Effector memory CD4-positive, alpha-beta T cell (primary cell): ENCODE results near the gene LY6G5B.

Experiments used
- DNase-seq, 3 donors: peaks; one replicate each; pipeline ENCODE4 v3.0.0-alpha.2; 2020
- H3K27ac ChIP-seq: 2 replicates; pipeline ENCODE4 v1.7.0; 2013; ENCODE audit warnings: mild to moderate bottlenecking, low read length, moderate library complexity; ENCODE audit not compliant: insufficient read depth, poor library complexity, severe bottlenecking
- H3K27me3 ChIP-seq: replicated peaks from 2 replicates; pipeline ENCODE4 v1.7.0; 2013; ENCODE audit warnings: mild to moderate bottlenecking, low read length; ENCODE audit not compliant: insufficient read depth, control insufficient read depth, poor library complexity, severe bottlenecking
- H3K36me3 ChIP-seq: 2 replicates; pipeline ENCODE4 v1.7.0; 2013; ENCODE audit warnings: mild to moderate bottlenecking, low read length, moderate library complexity; ENCODE audit not compliant: control insufficient read depth, insufficient read depth
- H3K4me1 ChIP-seq: 2 replicates; pipeline ENCODE4 v1.7.0; 2013; ENCODE audit warnings: low read length, mild to moderate bottlenecking; ENCODE audit not compliant: control insufficient read depth, insufficient read depth, poor library complexity, severe bottlenecking
- H3K4me3 ChIP-seq: 2 replicates; pipeline ENCODE4 v1.7.0; 2013; ENCODE audit warnings: low read length, low read depth, mild to moderate bottlenecking; ENCODE audit not compliant: insufficient read depth, poor library complexity, severe bottlenecking
- H3K9me3 ChIP-seq: 2 replicates; pipeline ENCODE4 v1.7.0; 2013; ENCODE audit warnings: mild to moderate bottlenecking, low read length, moderate library complexity; ENCODE audit not compliant: control insufficient read depth

Gene LY6G5B

GRCh38 chr6:31691564-31692108, 21.9 kb downstream of the LY6G5B start:
- Histone ChIP-seq H3K4me1 (no peaks in the 10 kb centered on the region), H3K36me3 (peaks cover 82% of the 10 kb centered on the region), H3K9me3 (no peaks in the 10 kb centered on the region), H3K27me3 (no peaks in the 10 kb centered on the region), H3K4me3 (no peak overlapping the region), H3K27ac (no peak overlapping the region)
- no peak for DNase-seq

DNA sequence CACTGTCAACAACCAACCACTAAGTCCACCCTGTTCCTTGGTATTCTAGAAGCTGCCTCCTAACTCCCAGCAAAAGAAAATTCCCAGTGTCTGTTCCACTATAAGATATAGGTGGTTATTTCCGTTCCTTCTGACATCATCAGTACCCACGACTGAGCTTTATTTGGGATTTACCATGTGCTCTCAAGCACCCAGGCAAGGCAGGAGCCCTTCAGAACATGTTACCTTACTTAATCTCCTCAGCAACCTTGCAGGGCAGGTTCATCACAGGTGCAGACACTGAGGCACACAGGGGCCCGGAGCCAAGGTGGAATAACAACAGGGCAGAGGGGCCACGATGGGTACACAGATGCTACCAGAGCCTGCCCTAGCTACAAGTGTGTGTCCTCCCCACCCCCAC, 22.6 kb downstream of the LY6G5B start:
- Histone ChIP-seq H3K36me3 (peaks cover 79% of the 10 kb centered on the region), H3K27ac (no peak overlapping the region), H3K4me3 (no peak overlapping the region), H3K27me3 (no peaks in the 10 kb centered on the region), H3K4me1 (no peaks in the 10 kb centered on the region), H3K9me3 (no peaks in the 10 kb centered on the region)
- no peak for DNase-seq

- Histone ChIP-seq H3K4me3 (no peak overlapping the region), H3K4me1 (no peaks in the 10 kb centered on the region), H3K27ac (no peak overlapping the region), H3K27me3 (no peaks in the 10 kb centered on the region), H3K9me3 (no peaks in the 10 kb centered on the region), H3K36me3 (peaks cover 74% of the 10 kb centered on the region)
- DNase-seq, result no peak
Measured at GRCh38 chr6:31692886-31693285, 23.1 kb downstream of the LY6G5B start.

DNA sequence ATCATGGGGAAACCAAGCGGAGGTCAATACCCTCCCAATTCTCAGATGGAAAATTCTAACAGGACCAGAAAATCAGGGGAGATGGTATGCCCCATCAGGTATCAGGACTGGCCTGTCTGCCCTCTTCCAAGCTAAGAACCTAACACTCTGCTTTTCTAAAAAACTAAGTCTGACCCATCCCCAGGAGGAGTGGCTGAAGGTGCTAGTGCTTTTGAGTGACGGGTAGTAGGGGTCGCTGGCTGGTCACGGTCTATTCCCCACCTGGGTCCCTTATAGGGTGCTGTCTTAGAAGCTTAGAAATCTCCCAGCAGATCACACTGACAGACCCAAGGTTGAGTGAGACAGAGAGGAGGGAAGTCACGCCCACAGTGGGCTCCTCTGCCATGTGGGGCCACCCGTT, 23.8 kb downstream of the LY6G5B start:
- Histone ChIP-seq H3K9me3 (no peaks in the 10 kb centered on the region), H3K36me3 (peaks cover 68% of the 10 kb centered on the region), H3K4me3 (no peak overlapping the region), H3K27me3 (no peaks in the 10 kb centered on the region), H3K4me1 (no peaks in the 10 kb centered on the region), H3K27ac (no peak overlapping the region)
- DNase-seq, result no peak

- no peak for DNase-seq
- Histone ChIP-seq H3K36me3 (peaks cover 43% of the 10 kb centered on the region), H3K4me1 (peaks cover 17% of the 10 kb centered on the region), H3K27ac (no peak overlapping the region), H3K27me3 (no peaks in the 10 kb centered on the region), H3K9me3 (no peaks in the 10 kb centered on the region), H3K4me3 (no peak overlapping the region)
Measured at GRCh38 chr6:31697555-31697954, 27.8 kb downstream of the LY6G5B start.

DNA sequence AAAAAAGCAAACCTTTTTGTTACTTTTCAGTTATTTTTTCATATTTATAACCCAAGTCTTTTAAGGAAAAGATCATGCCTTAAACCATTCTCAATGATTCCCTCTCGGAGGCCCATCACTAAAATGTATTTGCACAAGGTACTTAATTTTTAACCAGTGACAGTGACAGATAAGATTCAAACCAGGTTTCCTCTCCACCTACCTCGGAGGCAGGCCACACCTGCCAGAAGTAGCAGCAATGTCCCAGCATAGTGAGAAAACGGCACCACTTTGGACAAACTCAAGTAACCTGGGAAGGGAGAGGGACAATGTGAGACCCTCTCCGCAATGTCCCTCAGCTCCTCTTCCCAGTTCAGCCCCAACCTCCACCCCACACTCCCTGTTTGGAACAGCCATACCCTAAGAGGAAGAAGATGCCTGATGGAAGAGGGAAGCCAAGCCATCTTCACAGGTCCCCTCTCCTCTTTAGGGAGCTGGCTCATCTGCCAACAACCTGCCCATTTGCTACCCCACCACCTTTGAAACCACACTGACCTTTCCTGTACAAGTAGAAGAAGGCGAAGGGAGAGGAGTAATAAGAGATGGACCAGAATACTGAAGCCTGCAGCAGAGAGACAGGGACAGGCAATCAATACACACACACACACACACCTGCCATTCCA, 31.1 kb downstream of the LY6G5B start:
- Histone ChIP-seq H3K36me3 (peaks cover 20% of the 10 kb centered on the region), H3K4me3 (no peak overlapping the region), H3K27ac (no peak overlapping the region), H3K27me3 (no peaks in the 10 kb centered on the region), H3K9me3 (no peaks in the 10 kb centered on the region), H3K4me1 (peaks cover 18% of the 10 kb centered on the region)
- DNase-seq, result no peak

- H3K9me3 ChIP-seq, result no peaks in the 10 kb centered on the region
- DNase-seq, result no peak
- no peak overlapping the region for H3K27ac ChIP-seq
- H3K27me3 ChIP-seq, result no peaks in the 10 kb centered on the region
- peak overlapping the region; percentile 91 for H3K4me3 ChIP-seq
- H3K4me1 ChIP-seq, result peaks cover 18% of the 10 kb centered on the region
- peaks cover 11% of the 10 kb centered on the region for H3K36me3 ChIP-seq
Measured at GRCh38 chr6:31701666-31702404, 32.1 kb downstream of the LY6G5B start.

GRCh38 chr6:31702405-31702818, 32.6 kb downstream of the LY6G5B start:
- DNase-seq, result no peak

GRCh38 chr6:31702819-31703716, 33.3 kb downstream of the LY6G5B start, which contains the start of gene ABHD16A:
Gene ABHD16A, minus strand, starts transcription at chr6:31703324. Its CDS starts 43 bp downstream, at chr6:31703281.
- peaks cover 9% of the 10 kb centered on the region for H3K36me3 ChIP-seq
- peak; percentile 89 to 94 (median 94) for DNase-seq
- no peaks in the 10 kb centered on the region for H3K9me3 ChIP-seq
- H3K27me3 ChIP-seq, result no peaks in the 10 kb centered on the region
- peak within 1 kb of the TSS; percentile 99 for H3K27ac ChIP-seq
- H3K4me3 ChIP-seq, result peak within 1 kb of the TSS; percentile 91
- H3K4me1 ChIP-seq, result peaks cover 18% of the 10 kb centered on the region

More at GRCh38 chr6:31702405-31702818, 32.6 kb downstream of the LY6G5B start:
- Histone ChIP-seq H3K27me3 (no peaks in the 10 kb centered on the region), H3K36me3 (peaks cover 9% of the 10 kb centered on the region), H3K4me3 (peak overlapping the region; percentile 91), H3K4me1 (peaks cover 18% of the 10 kb centered on the region), H3K9me3 (no peaks in the 10 kb centered on the region), H3K27ac (peak overlapping the region; percentile 99)
